HG03097 (cell line): Measurements from ENCODE around the gene MEGF11.

ENCODE experiments used
- ATAC-seq: cut with Tn5 transposase; IDR thresholded peaks from one replicate; pipeline ENCODE4 v1.9.1; 2021; ENCODE audit not compliant: unreplicated experiment, low FRiP score

The MEGF11 gene

DNA sequence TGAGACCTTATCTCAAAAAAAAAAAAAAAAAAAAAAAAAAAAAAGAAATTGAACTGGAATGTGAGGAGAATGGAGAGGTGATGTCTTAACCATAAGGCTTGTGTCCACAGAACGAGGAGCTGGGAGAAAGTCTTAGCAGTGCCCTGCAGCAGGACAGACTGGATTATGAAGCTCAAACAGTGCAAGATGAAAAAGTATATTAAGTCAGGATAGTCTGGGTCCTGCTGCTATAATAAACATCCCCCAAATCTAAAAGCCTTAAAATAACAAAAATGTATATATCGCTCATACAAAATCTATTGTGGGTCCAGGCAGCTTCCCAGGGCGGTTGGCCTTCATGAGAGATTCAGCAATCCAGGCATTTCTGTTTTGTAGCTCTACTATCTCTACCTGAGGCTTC, 208.7 kb downstream of the MEGF11 start:
- ATAC-seq, result no peak

DNA sequence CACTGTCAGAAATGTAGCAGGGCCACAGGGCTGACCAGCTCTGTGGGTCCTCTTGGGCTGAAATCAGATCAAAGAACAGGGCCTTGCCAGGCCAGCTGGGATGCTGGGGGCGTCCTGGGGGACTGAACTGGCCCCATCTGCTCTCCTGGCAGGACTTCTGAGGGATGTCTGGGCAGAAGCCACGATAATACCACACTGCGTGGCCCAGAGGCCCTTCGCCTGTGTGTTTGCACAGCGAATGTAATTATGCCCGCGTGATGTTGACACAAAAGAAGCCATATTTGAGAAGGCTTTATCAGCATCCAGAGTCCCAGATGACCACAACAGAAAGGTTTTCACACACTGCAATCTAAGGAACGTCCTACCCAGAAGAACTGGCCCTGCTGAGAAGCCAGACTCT, 210.3 kb downstream of the MEGF11 start:
- ATAC-seq, result no peak

DNA sequence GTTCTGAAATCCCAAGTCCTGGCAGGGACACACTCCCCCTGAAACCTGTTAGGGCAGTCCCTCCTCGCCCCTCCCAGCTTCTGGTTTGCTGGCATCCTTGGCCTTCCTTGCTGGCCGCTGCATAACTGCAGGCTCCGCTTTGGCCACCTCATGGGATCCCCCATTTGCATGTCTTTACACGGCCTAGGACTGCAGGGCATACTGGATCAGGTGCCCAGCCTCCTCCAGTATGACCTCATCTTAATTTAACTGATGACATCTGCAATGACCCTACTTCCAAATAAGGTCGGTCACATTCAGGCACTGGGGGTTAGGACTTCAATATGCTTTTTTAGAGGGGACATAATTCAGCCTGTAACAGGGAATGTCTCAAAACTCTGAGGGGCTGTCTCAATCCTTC, 210.9 kb downstream of the MEGF11 start:
- no peak for ATAC-seq

DNA sequence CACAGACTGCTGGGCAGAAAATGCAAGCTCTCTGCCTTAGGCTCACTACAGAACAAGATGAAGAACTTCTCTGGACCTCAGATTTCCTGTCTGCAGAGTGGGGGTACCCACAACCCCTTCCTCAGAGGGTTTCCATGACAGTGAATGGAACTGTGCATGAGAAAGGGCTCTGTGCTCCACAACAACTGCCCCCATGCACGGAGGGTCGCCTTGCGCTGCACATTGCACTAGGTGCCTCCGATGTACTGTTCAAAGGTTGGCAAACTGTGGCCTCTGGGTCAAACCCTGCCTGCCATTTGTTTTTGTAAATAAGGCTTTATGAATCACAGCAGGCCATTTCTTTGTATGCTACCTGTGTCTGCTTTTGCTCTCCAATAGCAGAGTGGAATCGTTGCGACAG, 212.3 kb downstream of the MEGF11 start:
- no peak for ATAC-seq

DNA sequence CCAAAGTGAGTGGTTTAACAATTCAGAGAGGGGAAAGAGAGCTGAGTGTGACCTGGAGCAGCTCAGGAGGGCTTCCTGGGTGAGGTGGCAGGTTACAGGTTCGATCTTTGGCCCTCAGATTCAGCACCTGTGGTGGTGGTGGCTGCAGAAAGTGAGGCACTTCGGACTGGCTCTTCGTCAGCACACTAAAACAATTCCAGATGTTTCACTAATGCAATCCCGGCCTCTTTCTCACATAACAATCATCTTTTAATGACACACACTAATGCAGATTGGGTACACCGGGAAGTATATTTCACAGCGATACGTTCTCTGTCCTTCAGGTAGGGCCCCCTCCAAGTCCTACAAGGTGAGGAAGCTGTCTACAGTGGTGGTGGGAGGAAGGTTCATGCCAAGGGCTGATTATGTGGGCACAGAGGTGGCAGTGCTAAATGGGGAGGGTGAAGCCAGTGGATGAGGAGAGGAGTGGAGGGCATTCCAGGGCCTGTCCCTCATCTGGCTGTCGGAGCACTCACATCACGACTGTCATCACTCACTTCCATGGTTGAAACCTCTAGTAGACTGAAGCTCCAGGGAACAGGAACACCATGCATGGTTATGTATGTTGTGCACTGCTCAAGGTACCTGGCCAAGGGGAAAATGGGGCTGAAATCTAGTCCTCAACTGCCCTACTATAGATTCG, 213.2 kb downstream of the MEGF11 start:
- ATAC-seq, result no peak

DNA sequence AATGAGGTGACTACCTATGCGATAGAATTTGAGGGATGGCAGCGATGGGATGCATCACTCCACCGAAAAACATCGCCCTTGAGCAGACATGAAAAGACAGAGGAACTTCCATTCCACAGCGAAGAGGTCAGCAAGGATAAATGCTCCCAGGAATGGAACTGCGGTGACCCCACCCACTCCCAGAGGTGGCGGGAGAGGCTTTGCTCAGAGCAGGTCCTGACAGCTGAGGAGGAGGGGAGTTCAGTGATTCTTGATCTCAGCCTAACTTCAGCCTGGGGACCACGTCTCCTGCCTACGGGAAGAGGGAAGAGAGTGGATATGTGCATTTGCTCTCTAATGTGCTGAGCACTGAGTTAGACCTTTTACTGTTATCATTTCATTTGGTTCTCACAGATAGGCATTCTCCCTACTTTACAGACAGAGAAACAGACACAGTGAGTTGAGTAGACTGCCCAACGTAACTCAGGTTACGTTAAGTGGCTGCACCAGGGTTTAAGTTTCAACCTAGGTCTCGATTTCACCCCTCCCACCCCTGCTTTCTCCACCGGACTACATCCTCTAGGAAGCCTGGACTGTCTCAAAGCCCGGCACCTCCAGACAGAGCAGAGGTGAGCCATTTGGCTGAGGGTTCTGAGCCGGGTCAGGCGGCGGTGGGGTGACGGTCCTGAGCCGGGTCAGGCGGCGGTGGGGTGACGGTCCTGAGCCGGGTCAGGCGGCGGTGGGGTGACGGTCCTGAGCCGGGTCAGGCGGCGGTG, 214.3 kb downstream of the MEGF11 start:
- no peak for ATAC-seq

DNA sequence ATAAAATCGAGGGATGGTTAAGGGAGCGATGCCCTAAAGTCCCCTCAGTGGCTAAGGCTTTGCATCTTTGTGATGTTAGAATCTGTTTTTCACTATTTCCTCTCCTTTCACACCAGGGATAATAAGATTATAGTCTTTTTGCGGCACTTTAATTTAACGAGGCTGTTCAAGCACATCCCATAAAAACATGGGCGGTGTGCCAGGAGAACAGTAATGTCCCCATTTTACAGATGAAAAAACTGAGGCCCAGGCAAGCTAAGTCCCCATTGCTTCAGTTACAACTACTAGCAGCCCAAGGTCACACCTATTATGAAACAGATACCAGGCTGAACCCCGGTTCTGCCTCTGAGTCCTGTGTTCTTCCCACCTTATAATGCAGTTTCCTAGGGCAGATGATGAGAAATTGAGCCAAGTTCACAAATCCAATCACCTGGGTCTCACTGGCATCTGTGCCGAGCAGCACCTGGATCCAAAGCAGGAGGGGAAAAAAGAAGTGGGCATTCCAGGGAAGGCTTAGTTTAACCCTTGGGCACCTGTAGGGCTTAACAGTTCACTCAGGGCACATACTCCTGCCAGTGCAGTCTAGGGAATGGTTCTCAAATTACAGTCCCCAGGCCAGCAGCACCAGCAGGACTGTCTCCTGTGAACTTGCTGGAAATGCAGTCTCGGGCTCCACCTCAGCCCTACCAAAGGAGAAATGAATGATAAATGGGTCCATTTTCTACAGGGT, 215.0 kb downstream of the MEGF11 start:
- ATAC-seq, result no peak

DNA sequence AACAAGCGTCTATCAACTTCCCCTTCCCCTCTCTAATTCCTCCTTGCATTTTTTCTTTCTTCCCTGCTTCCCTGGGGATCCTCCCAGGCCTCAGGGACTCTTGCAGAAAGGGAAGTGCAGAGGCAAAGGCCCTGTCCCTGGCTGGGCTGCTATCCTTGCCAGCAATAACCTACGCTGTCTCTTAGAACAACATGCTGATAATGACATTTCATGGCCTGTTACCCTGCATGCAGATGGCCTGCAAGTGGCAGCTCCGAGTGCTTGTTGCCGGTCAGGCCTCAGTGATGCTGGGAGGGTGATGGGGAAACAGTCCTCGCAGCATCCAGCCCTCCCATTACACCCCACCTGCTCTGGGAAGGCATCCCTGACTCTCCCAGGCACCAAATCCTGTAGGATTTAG, 216.7 kb downstream of the MEGF11 start:
- no peak for ATAC-seq

DNA sequence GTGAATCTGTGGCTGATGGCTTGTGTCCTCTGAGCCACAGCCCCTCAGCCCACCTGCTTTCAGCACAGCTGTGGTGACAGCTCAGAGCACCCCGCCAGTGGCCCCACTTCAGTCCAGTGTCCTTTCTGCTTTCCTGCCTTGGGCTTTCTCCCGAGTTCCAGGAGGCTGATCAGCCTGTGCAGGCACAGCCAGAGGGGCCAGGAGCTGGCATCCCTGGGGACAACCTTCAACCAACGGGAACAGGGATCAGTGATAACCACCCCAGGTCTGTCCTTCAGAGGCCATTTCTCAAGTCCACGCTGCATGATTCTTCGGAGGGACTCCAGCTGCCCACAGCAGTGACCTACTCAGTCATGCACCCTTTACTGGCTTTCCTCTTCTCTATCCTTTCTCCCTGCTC, 217.6 kb downstream of the MEGF11 start:
- no peak for ATAC-seq

DNA sequence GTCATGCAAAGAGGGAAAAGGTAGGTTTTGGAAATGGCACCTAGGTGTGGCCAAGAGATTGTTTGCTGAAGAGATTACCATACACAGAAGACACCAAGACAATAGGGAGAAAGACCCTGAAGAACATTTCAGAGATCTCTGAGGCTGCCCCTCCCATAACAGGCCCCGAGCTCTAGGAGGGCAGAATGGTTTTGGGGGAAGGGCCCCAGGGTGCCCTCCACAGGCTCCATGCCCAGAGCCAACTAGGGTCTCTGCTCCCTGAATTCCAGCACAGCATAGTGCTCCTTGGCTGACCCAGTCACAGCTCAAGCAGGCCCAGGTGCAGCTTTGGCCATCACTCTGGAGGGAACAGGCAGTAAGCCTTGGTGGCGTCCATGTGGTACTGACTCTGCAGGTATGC, 220.4 kb downstream of the MEGF11 start:
- no peak for ATAC-seq

DNA sequence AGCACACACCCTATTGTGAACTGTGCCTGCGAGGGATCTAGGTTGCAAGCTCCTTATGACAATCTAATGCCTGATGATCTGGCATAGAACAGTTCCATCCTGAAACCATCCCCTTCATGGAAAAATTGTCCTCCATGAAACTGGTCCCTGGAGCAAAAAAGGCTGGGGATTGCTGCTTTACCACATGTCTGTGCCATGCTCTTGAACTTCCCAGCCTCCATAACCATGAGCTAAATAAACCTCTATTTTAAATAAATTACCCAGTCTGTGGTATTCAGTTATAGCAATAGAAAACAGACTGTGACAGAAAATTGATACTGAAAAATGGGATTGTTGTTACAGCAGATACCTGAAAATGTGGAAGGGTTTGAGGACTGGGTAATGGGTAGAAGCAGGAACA, 221.5 kb downstream of the MEGF11 start:
- ATAC-seq, result no peak

DNA sequence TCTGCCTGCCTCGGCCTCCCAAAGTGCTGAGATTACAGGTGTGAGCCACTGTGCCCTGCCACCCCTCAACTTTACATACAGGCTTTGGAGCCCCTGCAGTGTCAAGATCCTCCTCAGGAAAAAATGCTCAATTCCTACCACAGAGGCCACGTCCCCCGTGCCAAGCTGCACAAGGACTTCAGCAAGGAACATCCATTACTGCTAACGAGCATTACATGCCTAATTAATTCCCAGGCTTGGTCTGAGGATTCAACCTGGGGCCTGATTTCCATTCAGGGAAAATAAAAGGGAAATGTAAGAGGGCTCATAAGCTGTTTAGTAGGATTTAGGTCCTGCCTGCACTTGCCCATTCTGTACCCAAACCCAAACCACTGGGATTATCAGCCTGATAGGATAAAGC, 222.9 kb downstream of the MEGF11 start:
- no peak for ATAC-seq

DNA sequence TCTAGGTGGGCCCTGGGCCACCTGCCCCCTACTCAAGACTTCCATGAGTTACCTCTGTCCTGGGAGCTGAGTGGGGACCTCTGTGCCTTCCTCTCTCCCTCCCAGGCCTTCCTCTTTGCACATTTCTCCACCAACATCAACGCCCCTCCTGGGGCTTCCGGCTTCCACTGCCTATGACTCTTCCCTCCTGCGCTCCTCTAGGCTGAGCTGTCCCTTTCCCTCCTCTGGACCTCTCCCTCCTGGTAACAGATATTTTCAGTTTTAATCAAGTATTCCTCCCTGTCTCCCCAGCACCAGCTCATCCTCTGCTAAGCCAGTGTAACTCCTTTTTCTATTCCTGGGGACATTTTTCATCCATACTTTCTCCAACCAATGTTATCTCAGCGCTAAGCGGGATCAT, 223.9 kb downstream of the MEGF11 start:
- no peak for ATAC-seq

DNA sequence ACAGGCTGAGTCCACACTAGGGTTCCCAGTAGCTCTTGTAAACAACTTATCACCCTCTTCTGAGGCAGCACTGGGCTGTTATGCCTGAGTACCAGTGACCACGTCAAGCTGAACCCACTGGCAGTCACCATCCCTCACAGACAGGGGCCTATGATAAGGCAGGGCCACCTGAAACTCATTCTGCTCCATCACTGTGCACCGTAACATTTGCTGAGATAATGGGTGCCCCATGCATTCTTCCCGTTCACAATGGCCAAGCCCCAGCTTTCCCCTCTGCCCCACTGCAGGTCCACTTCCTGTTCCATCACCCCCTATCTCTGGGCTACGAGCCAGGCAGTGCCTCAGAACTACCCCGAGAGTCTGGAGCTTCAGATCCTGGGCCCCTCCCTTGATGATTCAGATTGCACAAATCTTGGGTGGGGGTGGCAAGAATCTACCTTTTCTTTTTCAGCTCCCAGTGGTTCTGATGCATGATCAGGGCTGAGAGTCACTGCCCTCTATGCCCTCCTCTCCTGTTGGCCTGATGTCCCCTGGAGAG, 226.2 kb downstream of the MEGF11 start:
- ATAC-seq, result no peak

DNA sequence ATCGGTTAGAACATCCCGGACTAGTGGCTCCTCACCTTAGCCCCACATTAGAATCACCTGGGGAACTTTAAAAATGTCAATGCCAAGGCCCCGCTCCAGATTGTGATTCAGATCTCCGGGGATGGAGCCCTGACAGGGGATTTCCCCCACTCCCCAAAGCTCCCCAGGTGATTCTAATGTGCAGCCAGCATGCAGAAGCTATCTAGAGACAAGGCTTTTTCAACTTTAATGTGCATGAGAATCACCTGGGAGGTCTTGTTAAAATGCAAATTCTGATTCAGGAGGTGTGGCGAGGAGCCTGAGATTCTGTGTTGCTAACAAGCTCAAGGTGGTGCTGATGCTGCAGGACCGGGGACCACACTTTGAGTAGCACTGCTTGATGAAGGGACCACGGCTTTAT, 227.6 kb downstream of the MEGF11 start:
- ATAC-seq, result no peak

DNA sequence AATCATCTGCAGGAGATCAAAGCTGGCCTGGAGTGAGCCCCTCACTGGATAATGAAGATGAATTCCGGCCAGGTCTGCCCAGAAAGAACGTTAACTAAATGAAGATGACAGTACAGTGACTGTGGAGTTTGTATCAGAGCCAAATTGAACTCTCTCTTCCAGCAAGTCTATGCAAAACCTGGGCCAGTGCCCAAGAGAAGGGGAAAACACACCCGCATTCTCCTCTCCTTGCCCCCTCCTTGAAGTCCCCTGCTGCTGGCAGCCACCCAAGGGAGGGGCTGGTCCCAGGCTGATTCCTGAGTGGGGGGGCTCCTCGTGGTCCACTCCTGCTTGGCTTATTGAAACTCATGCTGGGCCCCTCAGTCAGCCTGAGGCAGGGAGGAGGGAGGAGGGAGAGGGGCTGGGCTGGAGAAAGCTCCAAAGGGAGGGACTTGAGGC, 228.5 kb downstream of the MEGF11 start:
- ATAC-seq, result no peak

DNA sequence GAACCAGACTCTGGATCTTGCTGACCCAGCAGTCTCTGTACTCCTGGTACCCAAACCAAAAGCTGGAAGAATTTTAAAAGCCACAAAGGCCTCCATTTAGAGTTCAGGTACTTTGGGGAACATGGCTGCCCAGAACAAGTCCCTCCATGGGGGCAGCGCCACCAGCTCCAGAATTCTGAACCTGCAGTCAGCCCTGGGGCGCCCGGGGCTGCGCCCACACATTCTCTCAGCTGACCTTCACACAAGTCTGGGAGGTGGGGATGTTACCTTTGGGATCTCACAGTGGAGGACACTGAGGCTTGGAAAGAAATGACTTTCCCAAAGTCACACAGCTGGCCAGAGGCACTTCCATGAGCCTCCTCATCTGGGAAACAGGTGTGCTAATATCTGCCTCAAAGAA, 229.4 kb downstream of the MEGF11 start:
- no peak for ATAC-seq

DNA sequence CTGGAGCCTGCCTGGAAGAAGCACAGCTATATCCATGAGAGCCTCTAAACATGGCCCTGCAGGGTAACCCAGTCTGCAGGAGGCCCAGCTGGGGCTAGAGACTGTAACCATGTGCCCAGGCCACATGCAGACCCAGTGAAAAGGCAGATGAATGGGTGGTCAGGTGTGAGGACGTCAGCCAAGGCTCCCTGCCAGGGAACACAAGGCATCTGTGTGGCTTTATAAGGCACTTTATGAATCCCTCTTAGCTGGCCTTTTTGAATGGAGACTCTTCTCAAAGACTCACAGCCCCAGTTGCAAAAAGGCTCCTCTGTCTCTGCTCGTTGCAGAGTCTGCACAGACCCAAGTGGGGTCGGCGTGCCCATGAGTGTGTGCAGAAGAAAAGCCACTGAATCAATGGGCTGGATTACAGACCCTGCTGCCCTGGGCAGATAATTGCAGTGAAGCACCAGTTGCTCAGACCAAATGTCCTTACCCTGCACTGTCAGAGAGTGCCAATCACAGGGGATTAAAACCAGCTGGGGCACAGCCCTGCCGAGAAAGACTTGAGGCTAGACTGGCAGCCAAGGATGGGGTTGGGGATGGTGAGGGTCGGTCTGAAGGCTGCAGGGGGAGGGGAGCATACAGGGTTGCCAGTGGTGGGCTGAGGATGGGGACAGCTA, 230.1 kb downstream of the MEGF11 start:
- ATAC-seq, result no peak

DNA sequence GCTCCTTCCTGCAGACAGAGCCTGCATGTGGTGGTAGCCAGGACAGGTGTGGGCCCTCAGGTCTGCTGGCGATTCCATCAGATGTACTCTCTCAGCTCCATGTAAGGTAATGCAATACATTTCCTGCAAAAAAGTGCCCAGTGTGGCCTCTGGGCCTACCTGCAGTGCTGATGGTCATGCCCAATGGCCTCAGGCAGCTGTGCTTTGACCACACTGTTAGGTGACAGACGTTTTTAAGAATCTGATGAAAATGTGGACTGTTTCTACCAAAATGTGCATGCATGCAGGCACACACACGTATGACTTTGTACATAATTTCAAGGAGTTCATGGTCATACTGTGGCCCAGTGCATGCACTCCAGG, 231.4 kb downstream of the MEGF11 start:
- ATAC-seq, result no peak

DNA sequence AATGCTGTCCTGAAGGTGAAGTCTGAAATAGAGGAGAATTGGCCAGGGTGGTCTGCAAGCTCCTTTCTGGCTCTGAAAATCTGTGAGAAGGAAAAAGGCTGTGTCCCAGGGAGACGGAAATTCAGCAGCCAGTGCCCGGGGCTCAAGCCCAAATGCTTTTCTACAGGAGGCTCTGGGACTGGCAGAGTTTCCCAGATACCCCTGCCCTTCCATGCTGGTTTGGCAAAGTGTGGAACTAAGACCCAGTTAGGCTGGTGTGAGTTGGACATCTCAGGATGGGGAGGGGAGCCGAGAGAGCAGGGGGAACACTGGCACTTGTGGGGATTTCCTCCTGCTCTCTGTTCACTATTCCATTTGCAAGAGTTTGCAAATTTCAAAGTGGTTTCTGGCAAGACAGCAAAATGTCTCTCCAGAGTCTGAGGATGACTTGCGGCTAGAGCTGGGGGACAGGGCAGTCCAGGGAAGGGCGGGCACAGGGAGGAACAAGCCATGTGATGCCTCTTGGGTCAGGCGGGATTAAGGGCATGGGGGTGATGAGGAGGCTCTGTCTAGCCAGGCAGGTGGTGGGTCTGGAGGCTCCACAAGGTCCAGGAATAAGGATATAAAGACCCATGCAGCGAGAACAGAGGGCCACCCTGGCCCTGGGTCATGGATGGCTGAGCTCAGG, 231.9 kb downstream of the MEGF11 start:
- no peak for ATAC-seq
